Sigmoid colon (tissue), 4 donors: ENCODE measurements around the gene RALGAPB.

ENCODE experiments used
- EP300 ChIP-seq, 4 donors: sonication (generic); formaldehyde crosslinking; IDR thresholded peaks; one replicate each; pipeline ENCODE4 v1.6.1; 2017; ENCODE audit warnings: antibody characterized with exemption in 4 of 4
- POLR2A ChIP-seq, 2 donors: fragments of 450-650 bp; IDR thresholded peaks; one replicate each; pipeline ENCODE4 v1.6.1; 2016; ENCODE audit warnings: antibody characterized with exemption in 2 of 2, mild to moderate bottlenecking in 2 of 2, moderate library complexity in 2 of 2
- TF ChIP-seq, protein P1 (sequence below), 4 experiments: fragments of 450-650 bp in 3 of 4; fragments of 200-600 bp in 1 of 4; IDR thresholded peaks; one replicate each; pipeline ENCODE4 v1.5.1; 2016 to 2019; ENCODE audit warnings: antibody characterized with exemption in 4 of 4, mild to moderate bottlenecking in 3 of 4, moderate library complexity in 2 of 4

DNA sequence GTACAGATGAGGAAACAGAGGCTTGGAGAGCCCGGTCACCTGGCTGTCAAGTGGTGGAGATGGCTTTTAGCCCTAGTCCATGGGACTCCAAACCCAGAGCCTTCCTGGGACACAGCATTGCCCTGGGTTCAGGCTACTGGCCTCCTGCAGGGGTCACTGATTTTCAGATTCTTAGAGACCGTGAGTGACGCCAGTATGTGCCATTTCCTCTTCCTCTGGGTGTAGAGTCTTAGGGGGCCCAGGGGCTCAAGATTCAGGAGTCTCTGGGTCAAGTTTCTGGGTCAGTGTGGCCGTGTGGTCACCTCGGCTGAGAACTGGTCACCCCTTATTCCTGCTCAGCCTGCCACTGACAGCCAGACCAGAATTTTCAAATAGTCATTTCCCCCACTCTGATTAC is 129.5 kb downstream of the RALGAPB start:
- TF ChIP-seq POLR2A (IDR thresholded peaks at IDR 0.05), result no peak
- TF ChIP-seq, protein P1, sequence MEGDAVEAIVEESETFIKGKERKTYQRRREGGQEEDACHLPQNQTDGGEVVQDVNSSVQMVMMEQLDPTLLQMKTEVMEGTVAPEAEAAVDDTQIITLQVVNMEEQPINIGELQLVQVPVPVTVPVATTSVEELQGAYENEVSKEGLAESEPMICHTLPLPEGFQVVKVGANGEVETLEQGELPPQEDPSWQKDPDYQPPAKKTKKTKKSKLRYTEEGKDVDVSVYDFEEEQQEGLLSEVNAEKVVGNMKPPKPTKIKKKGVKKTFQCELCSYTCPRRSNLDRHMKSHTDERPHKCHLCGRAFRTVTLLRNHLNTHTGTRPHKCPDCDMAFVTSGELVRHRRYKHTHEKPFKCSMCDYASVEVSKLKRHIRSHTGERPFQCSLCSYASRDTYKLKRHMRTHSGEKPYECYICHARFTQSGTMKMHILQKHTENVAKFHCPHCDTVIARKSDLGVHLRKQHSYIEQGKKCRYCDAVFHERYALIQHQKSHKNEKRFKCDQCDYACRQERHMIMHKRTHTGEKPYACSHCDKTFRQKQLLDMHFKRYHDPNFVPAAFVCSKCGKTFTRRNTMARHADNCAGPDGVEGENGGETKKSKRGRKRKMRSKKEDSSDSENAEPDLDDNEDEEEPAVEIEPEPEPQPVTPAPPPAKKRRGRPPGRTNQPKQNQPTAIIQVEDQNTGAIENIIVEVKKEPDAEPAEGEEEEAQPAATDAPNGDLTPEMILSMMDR (IDR thresholded peaks at IDR 0.05), result no peak
- no peak for TF ChIP-seq EP300 (IDR thresholded peaks at IDR 0.05)
